ENCODE measurements around the gene COL27A1.

GRCh38 chr9:114196979-114197622 lies 41.8 kb downstream of the COL27A1 start:
- TF ChIP-seq POLR2AphosphoS5 (IDR thresholded peaks at IDR 0.05; ENCODE audit: low read depth, low read length) (no peak), REST (IDR thresholded peaks at IDR 0.05; ENCODE audit: insufficient read depth in 1 of 2, low read depth in 2 of 2, low read length in 2 of 2) (no peak), SIN3A (IDR thresholded peaks at IDR 0.05; ENCODE audit: borderline replicate concordance, insufficient read depth, low read length) (no peak), TAF1 (IDR thresholded peaks at IDR 0.05; ENCODE audit: borderline replicate concordance, insufficient read depth, low read length) (no peak)
